HepG2 (cell line): ENCODE data around the gene TMEM135. TPM values are rescaled to one million over a fixed set of nuclear protein-coding genes. Genes with fewer than 3 reads are reported as not detected.

Experiments used
- ATAC-seq: fragments of 200-7000 bp; cut with Tn5 transposase; 3 replicates; pipeline ENCODE4 v1.9.1; 2020; ENCODE audit warnings: mild to moderate bottlenecking, moderate library complexity
- BruUV-seq: library from RNA; stranded (reverse); fragments of 400-500 nt; replicated peaks from 2 replicates; lab custom pipeline; 2021; lab: Mats Ljungman, UMichigan
- CTCF ChIA-PET: fragments of 300-600 bp; formaldehyde crosslinking; extraction: SDS; loops from one replicate; lab custom pipeline; 2021; ENCODE audit warnings: low total read pairs, inconsistent platforms, low intra/inter-chr PET ratio; lab: Yijun Ruan, JAX
- POLR2A ChIA-PET: fragments of 350-600 bp; sonication (Branson Sonifier 250); formaldehyde crosslinking; loops from one replicate; lab custom pipeline; 2020; ENCODE audit warnings: antibody characterized with exemption, inconsistent platforms; lab: Yijun Ruan, JAX
- DNase-seq: peaks from one replicate; pipeline ENCODE4 v3.0.0-alpha.2; 2015; ENCODE audit warnings: low spot score
- FAIRE-seq: peaks from 3 replicates; lab custom pipeline; 2011; peaks lifted over from hg19 to GRCh38; lab: Jason Lieb, UNC
- H2AFZ ChIP-seq: one replicate; pipeline ENCODE4 v1.6.1; 2011; ENCODE audit warnings: low read length, inconsistent platforms
- H3K27ac ChIP-seq: fragments of 300-600 bp; 3 replicates; pipeline ENCODE4 v1.8.0; 2011; ENCODE audit warnings: mixed run types, mild to moderate bottlenecking, mixed read lengths, low read length, inconsistent platforms; ENCODE audit not compliant: insufficient read depth; ENCODE audit errors: extremely low read length
- H3K27me3 ChIP-seq, 2 experiments: fragments of 200-600 bp in 1 of 2; 2 replicates in 1 of 2; 3 replicates in 1 of 2; pipeline versions ENCODE4 v1.6.0 to v1.8.0; 2011; ENCODE audit warnings: low read length in 2 of 2, mild to moderate bottlenecking in 2 of 2, moderate library complexity in 2 of 2, inconsistent platforms in 1 of 2; ENCODE audit not compliant: insufficient read depth in 2 of 2, control insufficient read depth in 1 of 2
- H3K36me3 ChIP-seq, 2 experiments: fragments of 200-600 bp in 1 of 2; replicated peaks in 1 of 2; 2 replicates in 1 of 2; 3 replicates in 1 of 2; pipeline versions ENCODE4 v1.5.1 to v1.8.0; 2011; ENCODE audit warnings: low read length in 2 of 2, inconsistent platforms in 1 of 2; ENCODE audit not compliant: insufficient read depth in 2 of 2, control insufficient read depth in 1 of 2
- H3K4me1 ChIP-seq: 2 replicates; pipeline ENCODE4 v1.5.1; 2012; ENCODE audit warnings: low read length, inconsistent platforms; ENCODE audit not compliant: insufficient read depth
- H3K4me2 ChIP-seq: 2 replicates; pipeline ENCODE4 v1.6.0; 2011; ENCODE audit warnings: low read depth, low read length, inconsistent platforms
- H3K4me3 ChIP-seq, 3 experiments: fragments of 200-600 bp in 1 of 3; sonication (generic), shearing (Covaris generic) in 1 of 3; replicated peaks in 1 of 3; 2 replicates each; pipeline ENCODE4 v1.5.1; 2011 to 2016; ENCODE audit warnings: low read length in 3 of 3, inconsistent platforms in 2 of 3, low read depth in 2 of 3, mild to moderate bottlenecking in 2 of 3, control low read depth in 1 of 3, mixed read lengths in 1 of 3; ENCODE audit not compliant: insufficient read depth in 1 of 3
- H3K79me2 ChIP-seq: one replicate; pipeline ENCODE4 v1.6.1; 2011; ENCODE audit warnings: low read length, inconsistent platforms; ENCODE audit not compliant: insufficient read depth
- H3K9ac ChIP-seq: 2 replicates; pipeline ENCODE4 v1.6.0; 2011; ENCODE audit warnings: mild to moderate bottlenecking, low read depth, low read length, inconsistent platforms; ENCODE audit not compliant: insufficient read depth
- H3K9me3 ChIP-seq: 2 replicates; pipeline ENCODE4 v1.5.1; 2012; ENCODE audit warnings: mild to moderate bottlenecking, low read length
- H4K20me1 ChIP-seq: 2 replicates; pipeline ENCODE4 v1.6.0; 2011; ENCODE audit warnings: inconsistent platforms, mild to moderate bottlenecking, low read length, moderate library complexity; ENCODE audit not compliant: insufficient read depth
- ETS1 ChIP-seq: sonication (generic); formaldehyde crosslinking; IDR thresholded peaks from 2 replicates; pipeline ENCODE4 v1.4.0; 2020; ENCODE audit warnings: missing genetic modification reagents
- FOXP1 ChIP-seq, 2 experiments: fragments of 450-650 bp in 1 of 2; IDR thresholded peaks; 2 replicates each; pipeline ENCODE4 v1.6.1; 2017 to 2018; ENCODE audit warnings: antibody characterized with exemption in 1 of 2
- ISX ChIP-seq: sonication (generic); formaldehyde crosslinking; conservative IDR thresholded peaks from 2 replicates; pipeline ENCODE4 v1.5.0; 2020; ENCODE audit warnings: missing genetic modification reagents
- MIXL1 ChIP-seq: IDR thresholded peaks from 2 replicates; pipeline ENCODE4 v1.6.1; 2016
- SOX6 ChIP-seq, 2 experiments: fragments of 450-650 bp in 1 of 2; sonication (generic) in 1 of 2; formaldehyde crosslinking in 1 of 2; IDR thresholded peaks; 2 replicates each; pipeline versions ENCODE4 v1.4.0 to v1.6.1; 2017 to 2020; ENCODE audit warnings: antibody characterized with exemption in 1 of 2, mild to moderate bottlenecking in 1 of 2, missing genetic modification reagents in 1 of 2
- TSC22D2 ChIP-seq: sonication (generic); formaldehyde crosslinking; IDR thresholded peaks from 2 replicates; pipeline ENCODE4 v1.5.1; 2020; ENCODE audit warnings: missing genetic modification reagents, mild to moderate bottlenecking, borderline replicate concordance
- ZFP36L1 ChIP-seq: sonication (generic); formaldehyde crosslinking; IDR thresholded peaks from 2 replicates; pipeline ENCODE4 v1.8.0; 2022; ENCODE audit warnings: mild to moderate bottlenecking, missing genetic modification reagents, moderate library complexity
- ZFX ChIP-seq: sonication (generic); formaldehyde crosslinking; IDR thresholded peaks from 2 replicates; pipeline ENCODE4 v1.4.0; 2020; ENCODE audit warnings: mild to moderate bottlenecking, low read depth, missing genetic modification reagents, moderate library complexity
- ZNF281 ChIP-seq: sonication (generic); formaldehyde crosslinking; IDR thresholded peaks from 2 replicates; pipeline ENCODE4 v1.4.0; 2020; ENCODE audit warnings: missing genetic modification reagents, borderline replicate concordance
- ZNF317 ChIP-seq: sonication (generic); formaldehyde crosslinking; IDR thresholded peaks from 2 replicates; pipeline ENCODE4 v1.5.0; 2020; ENCODE audit warnings: mild to moderate bottlenecking, missing genetic modification reagents
- ZNF737 ChIP-seq: sonication (generic); formaldehyde crosslinking; IDR thresholded peaks from 2 replicates; pipeline ENCODE4 v1.5.0; 2020; ENCODE audit warnings: missing genetic modification reagents, mild to moderate bottlenecking, borderline replicate concordance
- ZNF775 ChIP-seq: sonication (generic); formaldehyde crosslinking; IDR thresholded peaks from 2 replicates; pipeline ENCODE4 v1.4.0; 2020; ENCODE audit warnings: missing genetic modification reagents, mild to moderate bottlenecking, moderate library complexity, borderline replicate concordance
- WGBS: methylation state at CpG from one replicate; pipeline ENCODE4 v1.1.6; 2017; ENCODE audit warnings: low lambda C conversion rate; 5-methylcytosine and 5-hydroxymethylcytosine counted together
- in situ Hi-C: cut with HindIII; loops from 2 replicates; pipeline ENCODE4 v1.10.0; 2017; ENCODE audit warnings: low pct_unique_long_range_greater_than_20kb; ENCODE audit not compliant: extremely low pct_ligation_motif_present
- intact Hi-C: fragments of 100-400 bp; cut with micrococcal nuclease; formaldehyde crosslinking; loops from one replicate; pipeline ENCODE4 v1.10.0; 2022; ENCODE audit not compliant: unreplicated experiment
- polyA plus RNA-seq, 8 experiments: library from polyadenylated mRNA; depleted of rRNA in 3 of 8; stranded (reverse) in 7 of 8; unstranded in 1 of 8; fragments of >200 nt; fragmentation: Illumina TruSeq in 4 of 8; extraction: Trizol in 4 of 8; gene quantifications; 2 replicates each; pipeline versions ENCODE4 v1.2.1 to v1.2.3, GENCODE V29; 2011 to 2016; ENCODE audit warnings: low read depth in 4 of 8, missing spikeins in 1 of 8, mixed read lengths in 1 of 8; ENCODE audit not compliant: insufficient read depth in 1 of 8
- total RNA-seq, 5 experiments: library from RNA; depleted of rRNA; stranded (reverse); fragments of >200 nt; fragmentation: Illumina TruSeq; extraction: Trizol; gene quantifications; 2 replicates each; pipeline ENCODE4 v1.2.3, GENCODE V29; 2016; ENCODE audit warnings: low read depth in 1 of 5
- TF ChIP-seq, protein P1 (sequence below): sonication (generic); formaldehyde crosslinking; IDR thresholded peaks from 2 replicates; pipeline ENCODE4 v1.4.0; 2020; ENCODE audit warnings: missing genetic modification reagents
- TF ChIP-seq, protein P2 (sequence below): sonication (generic); formaldehyde crosslinking; IDR thresholded peaks from 2 replicates; pipeline ENCODE4 v1.8.0; 2022; ENCODE audit warnings: missing genetic modification reagents, mild to moderate bottlenecking, borderline replicate concordance

The TMEM135 gene
- total and polyA plus RNA-seq, 2 of the 13 experiments (the other 11 are each of a cell fraction or from before 2014, with no cell fraction given) = 36.6 to 88.9 TPM

DNA sequence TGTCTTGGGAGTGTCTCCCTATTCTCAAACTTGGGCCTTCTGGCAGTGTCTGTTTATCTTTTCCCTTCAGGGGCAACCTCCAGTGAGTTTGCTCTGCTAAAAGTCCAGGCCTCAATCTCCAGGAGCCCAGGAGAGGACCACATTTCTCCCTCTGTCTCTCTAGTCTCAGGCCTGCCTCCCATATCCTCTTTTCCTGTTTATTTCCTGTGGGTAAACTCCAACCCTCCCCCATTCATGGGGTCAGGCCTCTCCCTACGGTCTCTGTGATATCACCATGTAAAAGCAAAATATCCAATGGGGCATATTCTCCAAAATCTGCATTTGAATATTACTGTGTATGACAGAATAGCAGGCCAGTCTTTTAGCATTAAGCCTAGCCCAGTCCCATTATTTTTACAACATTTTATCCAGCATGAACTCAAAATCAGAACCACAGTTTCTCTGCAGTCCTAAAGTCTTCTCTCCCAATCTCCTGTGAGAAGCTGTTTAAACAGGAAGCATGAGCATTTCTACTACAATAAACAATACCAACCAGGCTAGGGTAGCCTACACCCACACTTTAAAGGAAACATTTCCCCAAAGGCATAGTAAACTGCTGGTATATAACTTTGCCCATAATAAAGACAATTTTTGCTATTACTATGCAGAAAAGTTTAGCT lies 18.0 kb upstream of the TMEM135 start:
- no peak for DNase-seq
- in situ Hi-C loops (no loop called here), intact Hi-C loops (no loop called here)
- peaks cover 66% of the 10 kb centered on the region for H3K4me1 ChIP-seq
- 39% methylated on average over 1 of the region's 1 CpG for WGBS
- ATAC-seq = peak; percentile 53; the same call in 2 of the 3 replicates
- H3K9me3 ChIP-seq = no peaks in the 10 kb centered on the region
- no peaks in the 10 kb centered on the region for H3K36me3 ChIP-seq
- POLR2A ChIA-PET = interaction anchor here (2.5 kb wide), 1 partner anchor 18 kb away, joined by 8 read pairs; the partner anchor contains the start of gene TMEM135
- no peak overlapping the region for H2AFZ ChIP-seq
- H3K27ac ChIP-seq = peak overlapping the region; percentile 42
- H3K4me2 ChIP-seq = peak overlapping the region; percentile 1; the same call in 1 of the 2 replicates
- BruUV-seq = no TSS peak
- no peak overlapping the region for H3K9ac ChIP-seq
- H3K79me2 ChIP-seq = no peaks in the 10 kb centered on the region
- no peak for FAIRE-seq
- CTCF ChIA-PET = no interaction called here
- no peaks in the 10 kb centered on the region for H4K20me1 ChIP-seq
- no peak overlapping the region for H3K4me3 ChIP-seq
- H3K27me3 ChIP-seq = no peaks in the 10 kb centered on the region
- TF ChIP-seq ZFX (CRISPR knock-in tag) (peak; percentile 55), ZNF737 (CRISPR knock-in tag) (no peak), TSC22D2 (CRISPR knock-in tag) (no peak), ZNF317 (CRISPR knock-in tag) (0 out of 2 replicates have a peak, but pooled peaks have one; percentile 48), ZNF281 (0 out of 2 replicates have a peak, but pooled peaks have one; percentile 34), ZNF775 (CRISPR knock-in tag) (peak; percentile 86), ZFP36L1 (CRISPR knock-in tag) (no peak), MIXL1 (0 out of 2 replicates have a peak, but pooled peaks have one; percentile 6), ETS1 (CRISPR knock-in tag) (no peak), ISX (no peak), SOX6 (IDR thresholded peaks at IDR 0.05) (no peak), SOX6 (CRISPR knock-in tag; IDR thresholded peaks at IDR 0.05) (peak; percentile 25; the same call in 1 of the 2 replicates), FOXP1 (IDR thresholded peaks at IDR 0.05) (no peak), FOXP1 (CRISPR knock-in tag; IDR thresholded peaks at IDR 0.05) (0 out of 2 replicates have a peak, but pooled peaks have one; percentile 57)
- TF ChIP-seq, protein P1, sequence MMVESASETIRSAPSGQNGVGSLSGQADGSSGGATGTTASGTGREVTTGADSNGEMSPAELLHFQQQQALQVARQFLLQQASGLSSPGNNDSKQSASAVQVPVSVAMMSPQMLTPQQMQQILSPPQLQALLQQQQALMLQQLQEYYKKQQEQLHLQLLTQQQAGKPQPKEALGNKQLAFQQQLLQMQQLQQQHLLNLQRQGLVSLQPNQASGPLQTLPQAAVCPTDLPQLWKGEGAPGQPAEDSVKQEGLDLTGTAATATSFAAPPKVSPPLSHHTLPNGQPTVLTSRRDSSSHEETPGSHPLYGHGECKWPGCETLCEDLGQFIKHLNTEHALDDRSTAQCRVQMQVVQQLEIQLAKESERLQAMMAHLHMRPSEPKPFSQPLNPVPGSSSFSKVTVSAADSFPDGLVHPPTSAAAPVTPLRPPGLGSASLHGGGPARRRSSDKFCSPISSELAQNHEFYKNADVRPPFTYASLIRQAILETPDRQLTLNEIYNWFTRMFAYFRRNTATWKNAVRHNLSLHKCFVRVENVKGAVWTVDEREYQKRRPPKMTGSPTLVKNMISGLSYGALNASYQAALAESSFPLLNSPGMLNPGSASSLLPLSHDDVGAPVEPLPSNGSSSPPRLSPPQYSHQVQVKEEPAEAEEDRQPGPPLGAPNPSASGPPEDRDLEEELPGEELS (CRISPR knock-in tag) = peak; percentile 40; the same call in 1 of the 2 replicates
- TF ChIP-seq, protein P2, sequence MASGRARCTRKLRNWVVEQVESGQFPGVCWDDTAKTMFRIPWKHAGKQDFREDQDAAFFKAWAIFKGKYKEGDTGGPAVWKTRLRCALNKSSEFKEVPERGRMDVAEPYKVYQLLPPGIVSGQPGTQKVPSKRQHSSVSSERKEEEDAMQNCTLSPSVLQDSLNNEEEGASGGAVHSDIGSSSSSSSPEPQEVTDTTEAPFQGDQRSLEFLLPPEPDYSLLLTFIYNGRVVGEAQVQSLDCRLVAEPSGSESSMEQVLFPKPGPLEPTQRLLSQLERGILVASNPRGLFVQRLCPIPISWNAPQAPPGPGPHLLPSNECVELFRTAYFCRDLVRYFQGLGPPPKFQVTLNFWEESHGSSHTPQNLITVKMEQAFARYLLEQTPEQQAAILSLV (CRISPR knock-in tag) = no peak
